Body of pancreas (tissue), 4 donors: ENCODE measurements around the gene MARCHF3.

Experiments used
- POLR2A ChIP-seq, 3 donors: fragments of 450-650 bp; IDR thresholded peaks; one replicate each; pipeline ENCODE4 v1.6.1; 2016; ENCODE audit warnings: antibody characterized with exemption in 3 of 3, mild to moderate bottlenecking in 2 of 3
- TF ChIP-seq, protein P1 (sequence below), 7 experiments: fragments of 450-650 bp in 4 of 7; fragments of 200-600 bp in 3 of 7; sonication (generic) in 3 of 7; IDR thresholded peaks; one replicate each; pipeline ENCODE4 v1.5.1; 2016 to 2019; ENCODE audit warnings: antibody characterized with exemption in 7 of 7

- TF ChIP-seq, protein P1, sequence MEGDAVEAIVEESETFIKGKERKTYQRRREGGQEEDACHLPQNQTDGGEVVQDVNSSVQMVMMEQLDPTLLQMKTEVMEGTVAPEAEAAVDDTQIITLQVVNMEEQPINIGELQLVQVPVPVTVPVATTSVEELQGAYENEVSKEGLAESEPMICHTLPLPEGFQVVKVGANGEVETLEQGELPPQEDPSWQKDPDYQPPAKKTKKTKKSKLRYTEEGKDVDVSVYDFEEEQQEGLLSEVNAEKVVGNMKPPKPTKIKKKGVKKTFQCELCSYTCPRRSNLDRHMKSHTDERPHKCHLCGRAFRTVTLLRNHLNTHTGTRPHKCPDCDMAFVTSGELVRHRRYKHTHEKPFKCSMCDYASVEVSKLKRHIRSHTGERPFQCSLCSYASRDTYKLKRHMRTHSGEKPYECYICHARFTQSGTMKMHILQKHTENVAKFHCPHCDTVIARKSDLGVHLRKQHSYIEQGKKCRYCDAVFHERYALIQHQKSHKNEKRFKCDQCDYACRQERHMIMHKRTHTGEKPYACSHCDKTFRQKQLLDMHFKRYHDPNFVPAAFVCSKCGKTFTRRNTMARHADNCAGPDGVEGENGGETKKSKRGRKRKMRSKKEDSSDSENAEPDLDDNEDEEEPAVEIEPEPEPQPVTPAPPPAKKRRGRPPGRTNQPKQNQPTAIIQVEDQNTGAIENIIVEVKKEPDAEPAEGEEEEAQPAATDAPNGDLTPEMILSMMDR (IDR thresholded peaks at IDR 0.05): peak in 4 of 7 experiments; percentile 28 to 35 (median 31)
- TF ChIP-seq POLR2A (IDR thresholded peaks at IDR 0.05): peak; percentile 97 to 98 (median 98)
Measured at GRCh38 chr5:127030259-127031146, at the start of gene MARCHF3.
